GM18867 (cell line): ENCODE data around the gene MED16.
A peak's percentile ranks its signal among the peaks of the same experiment; 100 is the strongest.

ENCODE experiments used
- ATAC-seq: cut with Tn5 transposase; IDR thresholded peaks from one replicate; pipeline ENCODE4 v1.9.1; 2021; ENCODE audit warnings: mild to moderate bottlenecking, moderate library complexity; ENCODE audit not compliant: unreplicated experiment

MED16 gene

DNA sequence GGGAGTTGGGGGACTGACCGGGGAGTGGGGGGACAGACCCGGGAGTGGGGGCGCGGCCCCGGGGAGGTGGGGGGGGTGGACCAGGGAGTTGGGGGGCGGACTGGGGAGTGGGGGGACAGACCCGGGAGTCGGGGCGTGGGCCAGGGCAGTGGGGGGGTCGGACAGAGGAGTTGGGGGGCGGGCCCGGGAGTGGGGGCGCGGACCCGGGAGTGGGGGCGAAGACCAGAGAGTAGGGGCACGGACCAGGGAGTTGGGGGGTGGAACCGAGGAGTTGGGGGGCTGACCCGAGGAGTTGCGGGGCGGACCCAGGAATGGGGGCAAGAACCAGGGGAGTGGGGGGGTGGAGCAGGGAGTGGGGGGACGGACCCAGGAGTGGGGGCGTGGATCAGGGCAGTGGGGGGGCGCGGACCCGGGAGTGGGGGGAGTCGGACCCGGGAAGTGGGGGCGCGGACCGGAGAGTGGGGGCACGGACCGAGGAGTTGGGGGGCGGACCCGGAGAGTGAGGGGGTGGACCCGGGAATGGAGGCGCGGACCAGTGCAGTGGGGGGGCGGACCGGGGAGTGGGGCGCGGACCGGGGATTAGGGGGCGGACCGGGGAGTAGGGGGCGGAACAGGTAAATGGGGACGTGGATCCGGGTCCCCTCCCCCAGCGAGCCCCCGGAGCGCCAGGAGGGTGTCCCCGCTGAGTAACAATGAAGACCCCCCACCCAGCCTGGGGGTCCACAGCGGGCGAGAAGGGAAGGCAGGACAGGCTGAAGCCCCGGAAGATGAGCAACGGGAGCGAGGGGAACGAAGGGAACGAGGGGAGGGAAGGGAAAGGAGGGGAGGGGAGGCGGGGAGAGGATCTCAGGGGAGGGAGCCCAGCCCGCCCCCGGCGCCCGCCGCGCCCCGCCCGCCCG, 19.4 kb upstream of the MED16 start:
- ATAC-seq: no peak

GRCh38 chr19:911197-912033, 18.4 kb upstream of the MED16 start:
- ATAC-seq: no peak

DNA sequence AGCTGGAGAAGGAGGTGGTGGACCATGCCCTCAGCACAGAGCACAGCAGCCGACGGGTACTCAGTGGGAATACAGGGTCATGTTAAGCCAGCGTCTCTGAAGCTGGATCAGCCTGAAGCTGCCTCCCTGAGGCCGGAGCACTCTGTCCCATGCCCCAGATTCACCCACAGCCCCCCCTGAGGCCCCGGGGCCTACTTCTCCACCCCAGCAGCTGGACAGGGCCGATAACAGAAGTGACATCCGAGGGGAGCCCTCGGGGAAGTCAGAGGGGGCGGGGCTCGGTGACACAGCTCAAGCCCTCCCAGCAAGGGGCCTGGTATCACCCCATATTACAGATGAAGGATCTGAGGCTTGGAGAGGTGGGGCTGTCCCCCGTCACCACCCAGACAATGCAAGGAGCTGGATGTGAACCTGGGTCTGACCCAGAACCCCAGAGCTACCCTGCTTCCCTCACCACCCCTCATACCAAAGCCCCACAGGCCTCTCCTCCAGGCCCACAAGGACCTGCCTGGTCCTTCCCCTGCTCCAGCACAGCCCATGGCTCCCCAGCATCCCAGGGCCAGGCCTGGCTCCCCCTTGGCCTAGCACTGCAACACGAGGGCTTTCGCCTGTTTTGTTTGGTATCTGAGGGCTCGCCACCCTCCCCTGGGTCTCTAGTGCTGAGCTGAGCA, 14.3 kb upstream of the MED16 start:
- ATAC-seq: no peak

DNA sequence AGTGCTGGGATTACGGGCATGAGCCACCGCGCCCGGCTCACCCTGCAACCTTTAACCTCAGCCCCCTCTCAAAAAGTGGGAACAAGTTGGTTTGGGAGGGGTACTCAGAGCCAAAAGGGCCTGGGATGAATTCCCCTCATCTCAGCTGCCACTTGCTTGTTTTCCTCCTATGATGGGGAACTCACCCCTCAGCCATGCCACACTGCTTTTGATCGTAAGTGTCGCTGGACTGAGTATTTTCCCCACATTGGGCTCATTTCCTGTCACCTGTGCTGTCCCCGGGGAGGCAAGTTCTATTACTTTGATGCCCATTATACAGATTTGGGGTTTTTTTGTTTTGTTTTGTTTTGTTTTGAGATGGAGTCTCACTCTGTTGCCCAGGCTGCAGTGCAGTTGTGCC, 13.5 kb upstream of the MED16 start:
- no peak for ATAC-seq

DNA sequence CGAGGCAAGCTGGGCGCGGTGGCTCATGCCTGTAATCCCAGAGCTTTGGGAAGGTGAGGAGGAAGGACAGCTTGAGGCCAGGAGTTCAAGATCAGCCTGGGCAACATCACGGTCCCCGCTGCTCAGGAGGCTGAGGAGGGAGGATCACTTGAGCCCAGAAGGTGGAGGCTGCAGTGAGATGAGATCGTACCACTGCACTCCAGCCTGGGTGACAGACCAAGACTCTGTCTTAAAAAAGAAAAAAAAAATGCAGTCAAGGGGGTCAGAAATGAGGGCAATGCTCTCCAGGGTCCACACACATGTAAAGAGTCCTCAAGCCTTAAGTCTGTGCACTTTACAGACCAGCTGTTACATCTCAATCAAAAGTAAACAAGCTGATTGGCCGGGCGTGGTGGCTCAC, 11.6 kb upstream of the MED16 start:
- ATAC-seq: no peak

- no peak for ATAC-seq
Observed at GRCh38 chr19:903266-903797, 10.3 kb upstream of the MED16 start.

GRCh38 chr19:902446-903226, 9.6 kb upstream of the MED16 start:
- ATAC-seq: no peak

GRCh38 chr19:902093-902370, 9.0 kb upstream of the MED16 start:
- ATAC-seq: no peak

DNA sequence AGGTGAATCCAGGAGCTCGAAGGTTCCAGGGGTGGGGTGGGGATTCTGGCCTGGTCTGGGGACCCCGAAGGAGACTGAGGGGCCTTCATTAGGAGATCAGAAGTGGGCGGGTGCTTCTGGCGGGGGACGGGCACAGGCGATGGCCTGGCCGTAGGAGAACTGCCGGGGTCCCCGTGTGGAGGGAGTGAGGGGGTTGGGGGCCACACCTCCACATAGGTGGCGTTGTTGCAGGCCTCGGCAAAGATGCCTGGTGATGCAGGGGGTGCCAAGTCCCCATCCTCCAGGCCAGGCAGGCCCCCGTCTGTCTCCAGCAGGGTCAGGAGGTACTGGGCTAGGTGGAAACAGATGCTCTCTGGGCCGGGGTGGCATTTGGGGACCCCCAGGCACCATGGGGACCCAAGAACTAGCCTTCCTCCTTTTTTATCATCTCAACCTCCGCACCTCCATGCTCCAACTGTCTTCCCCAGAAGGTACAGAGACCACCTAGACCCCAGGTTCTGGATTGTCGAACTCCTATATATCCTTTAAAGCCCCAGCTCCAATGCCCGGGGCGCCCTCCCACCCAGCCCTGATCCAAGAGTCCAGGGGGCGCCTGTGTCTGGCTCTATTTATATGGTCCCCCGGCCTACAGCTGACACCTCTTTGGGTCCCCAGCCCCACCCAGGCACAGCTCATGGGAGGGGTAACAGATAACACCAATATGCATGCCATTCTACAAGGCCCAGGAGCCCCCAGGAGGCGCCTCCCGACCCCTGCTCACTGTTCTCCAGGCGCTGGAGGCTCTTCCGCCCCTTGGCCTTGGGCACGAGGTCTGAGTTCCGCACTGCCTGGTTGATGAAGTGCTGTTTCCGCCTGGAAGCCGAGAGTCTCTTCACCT, 8.5 kb upstream of the MED16 start:
- ATAC-seq: no peak

DNA sequence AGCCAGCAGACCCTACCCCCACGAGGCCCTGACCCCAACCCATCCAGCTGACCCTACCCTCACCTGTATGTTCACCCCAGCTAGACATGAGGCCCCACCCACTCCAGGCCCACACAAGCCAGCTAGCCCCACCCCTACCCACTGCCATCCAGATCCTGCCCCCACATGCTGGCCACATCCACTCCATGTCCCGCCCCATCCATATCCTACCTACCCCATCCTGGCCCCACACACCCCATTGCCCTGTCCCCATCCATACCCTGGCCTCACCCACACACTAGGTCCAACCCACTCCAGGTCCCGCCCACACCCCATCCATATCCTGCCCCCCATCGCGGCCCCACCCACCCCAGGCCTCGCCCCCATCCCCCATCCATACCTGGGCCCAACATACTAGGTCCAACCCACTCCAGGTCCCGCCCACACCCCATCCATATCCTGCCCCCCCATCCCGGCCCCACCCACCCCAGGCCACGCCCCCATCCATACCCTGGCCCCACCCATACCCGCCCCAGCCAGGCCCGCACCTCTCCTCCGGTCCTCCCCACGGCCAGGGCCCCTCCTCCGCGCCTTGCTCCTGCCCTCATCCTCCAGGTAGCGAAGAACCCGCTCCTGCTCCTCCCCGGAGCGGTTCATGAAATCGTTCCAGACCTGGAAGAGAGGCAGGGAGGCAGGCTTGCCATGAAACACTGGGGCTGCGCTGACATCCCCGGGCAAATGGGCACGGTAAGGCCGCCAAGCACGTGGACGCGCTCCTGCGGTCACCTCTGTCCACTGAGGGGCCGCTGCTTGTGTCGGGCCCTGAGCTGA, 7.5 kb upstream of the MED16 start:
- no peak for ATAC-seq

GRCh38 chr19:900043-900301, 7.0 kb upstream of the MED16 start:
- no peak for ATAC-seq

- no peak for ATAC-seq
Observed at GRCh38 chr19:899336-900042, 6.5 kb upstream of the MED16 start.

GRCh38 chr19:898663-899062, 5.7 kb upstream of the MED16 start:
- no peak for ATAC-seq

GRCh38 chr19:897442-898039, 4.6 kb upstream of the MED16 start:
- ATAC-seq: no peak

- no peak for ATAC-seq
Observed at GRCh38 chr19:896999-897398, 4.0 kb upstream of the MED16 start.

- no peak for ATAC-seq
Observed at GRCh38 chr19:896434-896833, 3.4 kb upstream of the MED16 start.

- peak; percentile 31 for ATAC-seq
Observed at GRCh38 chr19:892243-892893, 619 bp downstream of the MED16 start.
